HG03196 (cell line): ENCODE results near the gene MRPL9.
A peak's percentile ranks its signal among the peaks of the same experiment; 100 is the strongest.
"Not testable (repeated sequence)": the region's sequence is repeated elsewhere in the genome, so short reads cannot be mapped to it uniquely, and the experiment has no call there.

Experiments used
- ATAC-seq: cut with Tn5 transposase; IDR thresholded peaks from one replicate; pipeline ENCODE4 v1.9.1; 2021; ENCODE audit not compliant: unreplicated experiment

Gene MRPL9

GRCh38 chr1:151733995-151734394 lies 29.3 kb downstream of the MRPL9 start:
- not testable (repeated sequence) for ATAC-seq

GRCh38 chr1:151733126-151733525 lies 30.2 kb downstream of the MRPL9 start:
- no peak for ATAC-seq

GRCh38 chr1:151729966-151730291 lies 33.4 kb downstream of the MRPL9 start:
- ATAC-seq: no peak

GRCh38 chr1:151729157-151729965 lies 33.9 kb downstream of the MRPL9 start:
- no peak for ATAC-seq

GRCh38 chr1:151728151-151729054 lies 34.9 kb downstream of the MRPL9 start:
- no peak for ATAC-seq

- ATAC-seq: no peak
These were observed 39.4 kb downstream of the MRPL9 start for GRCh38 chr1:151723726-151724370.

- ATAC-seq: no peak
These were observed 41.3 kb downstream of the MRPL9 start for GRCh38 chr1:151721788-151722510.

GRCh38 chr1:151720974-151721787 lies 42.1 kb downstream of the MRPL9 start, which contains the start of gene RIIAD1:
Gene RIIAD1 (plus strand): TSS chr1:151721522. CDS start chr1:151721537, 15 bp downstream.
- ATAC-seq: peak; percentile 42

GRCh38 chr1:151720554-151720953 lies 42.7 kb downstream of the MRPL9 start:
- no peak for ATAC-seq

GRCh38 chr1:151720125-151720524 lies 43.2 kb downstream of the MRPL9 start:
- no peak for ATAC-seq

- ATAC-seq: no peak
These were observed 44.6 kb downstream of the MRPL9 start for GRCh38 chr1:151718666-151719065.

- ATAC-seq: no peak
These were observed 45.3 kb downstream of the MRPL9 start for GRCh38 chr1:151718011-151718431.

- ATAC-seq: no peak
These were observed 46.3 kb downstream of the MRPL9 start, which contains the start of gene CELF3 for GRCh38 chr1:151716771-151717631. Gene CELF3 (minus strand): TSS chr1:151716803. CDS start chr1:151716020, 783 bp downstream.

GRCh38 chr1:151716405-151716762 lies 46.9 kb downstream of the MRPL9 start:
- no peak for ATAC-seq

- ATAC-seq: no peak
These were observed 47.4 kb downstream of the MRPL9 start for GRCh38 chr1:151715726-151716404.

- no peak for ATAC-seq
These were observed 48.2 kb downstream of the MRPL9 start for GRCh38 chr1:151714820-151715725.

GRCh38 chr1:151713874-151714273 lies 49.4 kb downstream of the MRPL9 start:
- no peak for ATAC-seq
